Measurements from ENCODE around the gene PALD1. TPM values are rescaled to one million over a fixed set of nuclear protein-coding genes. Genes with fewer than 3 reads are reported as not detected.

The PALD1 gene
- polyA plus RNA-seq, 1 of the 3 experiments (the other 2 are of a cell fraction): 0.16 TPM

GRCh38 chr10:70518695-70519094 is 40.1 kb downstream of the PALD1 start:
- 60% methylated on average over 5 of the region's 5 CpGs for WGBS (ENCODE audit: low lambda C conversion rate)
- H3F3A ChIP-seq (replicated peaks; ENCODE audit: insufficient read depth): no peaks in the 10 kb centered on the region
- no peaks in the 10 kb centered on the region for H4K20me1 ChIP-seq (ENCODE audit: insufficient read depth)
- DNase-seq: no peak
- POLR2A ChIA-PET: no interaction called here
- H3K79me2 ChIP-seq (ENCODE audit: insufficient read depth): no peaks in the 10 kb centered on the region
- H2AFZ ChIP-seq (ENCODE audit: low read depth): no peak overlapping the region
- H3K4me2 ChIP-seq: no peak overlapping the region
- no peak overlapping the region for H3K4me3 ChIP-seq (ENCODE audit: low read depth in 2 of 2, low read length in 1 of 2)
- H3K27me3 ChIP-seq (ENCODE audit: insufficient read depth): no peaks in the 10 kb centered on the region; the same call in 1 of the 2 replicates
- H3K9ac ChIP-seq: no peak overlapping the region
- H3K4me1 ChIP-seq (ENCODE audit: control insufficient read depth in 1 of 2, insufficient read depth in 2 of 2, low read depth in 1 of 2, low read length in 1 of 2): peaks cover 0 to 9% of the 10 kb centered on the region in 2 experiments; a peak in 1 of 4 replicates
- no peaks in the 10 kb centered on the region for H3K9me2 ChIP-seq
- no peak for TF ChIP-seq NRF1 (IDR thresholded peaks at IDR 0.05; ENCODE audit: low read depth, low read length)
- no peak for TF ChIP-seq SMC3 (IDR thresholded peaks at IDR 0.05; ENCODE audit: low read depth, low read length)
- TF ChIP-seq IRF3 (IDR thresholded peaks at IDR 0.05; ENCODE audit: low read depth, low read length): no peak
- TF ChIP-seq FOSL2 (IDR thresholded peaks at IDR 0.05; ENCODE audit: borderline replicate concordance, low read depth): no peak
- no peak for TF ChIP-seq MXI1 (IDR thresholded peaks at IDR 0.05; ENCODE audit: low read depth, low read length)
- no peak for TF ChIP-seq MAX (IDR thresholded peaks at IDR 0.05; ENCODE audit: low read depth)
- TF ChIP-seq CHD2 (IDR thresholded peaks at IDR 0.05; ENCODE audit: low read length, partially characterized antibody): no peak
- TF ChIP-seq RFX5 (IDR thresholded peaks at IDR 0.05; ENCODE audit: low read length): no peak
- no peak for TF ChIP-seq SIN3A (IDR thresholded peaks at IDR 0.05; ENCODE audit: borderline replicate concordance, low read depth, low read length)
- no peak for TF ChIP-seq RCOR1 (IDR thresholded peaks at IDR 0.05; ENCODE audit: low read length)
- no peak for TF ChIP-seq REST (IDR thresholded peaks at IDR 0.05; ENCODE audit: low read depth, low read length)
- no peaks in the 10 kb centered on the region for H3K9me3 ChIP-seq
- no peaks in the 10 kb centered on the region for H3K36me3 ChIP-seq (replicated peaks in 1 of 2; ENCODE audit: control insufficient read depth in 1 of 2, insufficient read depth in 2 of 2, low read length in 1 of 2)
- CTCF ChIA-PET: no interaction called here
- H3K27ac ChIP-seq (ENCODE audit: low read depth in 2 of 2, low read length in 1 of 2): no peak overlapping the region

GRCh38 chr10:70523057-70523456 is 44.5 kb downstream of the PALD1 start:
- WGBS (ENCODE audit: low lambda C conversion rate): 55% methylated on average over 6 of the region's 6 CpGs
- POLR2A ChIA-PET: interaction anchor here (1.0 kb wide), 1 partner anchor 11 kb away, joined by 3 read pairs; no protein-coding TSS in a partner anchor
- H3K9me2 ChIP-seq: no peaks in the 10 kb centered on the region
- H3K9me3 ChIP-seq: no peaks in the 10 kb centered on the region
- H3K4me1 ChIP-seq (ENCODE audit: control insufficient read depth in 1 of 2, insufficient read depth in 2 of 2, low read depth in 1 of 2, low read length in 1 of 2): peaks cover 0 to 3% of the 10 kb centered on the region in 2 experiments; a peak in 1 of 4 replicates
- H3K9ac ChIP-seq: no peak overlapping the region
- no peaks in the 10 kb centered on the region for H4K20me1 ChIP-seq (ENCODE audit: insufficient read depth)
- DNase-seq: no peak
- no peaks in the 10 kb centered on the region for H3K79me2 ChIP-seq (ENCODE audit: insufficient read depth)
- no peak overlapping the region for H3K4me3 ChIP-seq (ENCODE audit: low read depth in 2 of 2, low read length in 1 of 2)
- no peak overlapping the region for H3K27ac ChIP-seq (ENCODE audit: low read depth in 2 of 2, low read length in 1 of 2)
- no peak overlapping the region for H2AFZ ChIP-seq (ENCODE audit: low read depth)
- CTCF ChIA-PET: interaction anchor here (0.8 to 5.7 kb wide), 4 partner anchors 15 to 61 kb away, joined by 3 to 30 read pairs (median 4); no protein-coding TSS in a partner anchor
- no peaks in the 10 kb centered on the region for H3K36me3 ChIP-seq (replicated peaks in 1 of 2; ENCODE audit: control insufficient read depth in 1 of 2, insufficient read depth in 2 of 2, low read length in 1 of 2)
- no peaks in the 10 kb centered on the region for H3F3A ChIP-seq (replicated peaks; ENCODE audit: insufficient read depth)
- no peak overlapping the region for H3K4me2 ChIP-seq
- H3K27me3 ChIP-seq (ENCODE audit: insufficient read depth): no peaks in the 10 kb centered on the region
- TF ChIP-seq USF2 (IDR thresholded peaks at IDR 0.05; ENCODE audit: borderline replicate concordance, low read depth, low read length) (no peak), USF1 (IDR thresholded peaks at IDR 0.05; ENCODE audit: borderline replicate concordance, low read depth) (no peak), RCOR1 (IDR thresholded peaks at IDR 0.05; ENCODE audit: low read length) (no peak), REST (IDR thresholded peaks at IDR 0.05; ENCODE audit: low read depth, low read length) (no peak), IRF3 (IDR thresholded peaks at IDR 0.05; ENCODE audit: low read depth, low read length) (no peak), NRF1 (IDR thresholded peaks at IDR 0.05; ENCODE audit: low read depth, low read length) (no peak), CHD2 (IDR thresholded peaks at IDR 0.05; ENCODE audit: low read length, partially characterized antibody) (no peak)

Measured in SK-N-SH (cell line).